Spleen (tissue), 11 donors: ENCODE results near the gene SLC8A3. TPM values are rescaled to one million over a fixed set of nuclear protein-coding genes. Genes with fewer than 3 reads are reported as not detected.

Experiments
- DNase-seq: peaks from one replicate; pipeline ENCODE4 v3.0.0-alpha.2; 2020
- H3K27ac ChIP-seq, 8 donors: fragments of 200-600 bp; sonication (generic) in 7 of 8; 1 replicate in 4 of 8; 2 replicates in 4 of 8; pipeline versions ENCODE4 v1.5.0 to v1.8.0; 2016 to 2021; ENCODE audit warnings: inconsistent platforms in 4 of 8, mild to moderate bottlenecking in 4 of 8, moderate library complexity in 1 of 8
- H3K27me3 ChIP-seq, 7 donors: fragments of 200-600 bp; sonication (generic) in 6 of 7; replicated peaks in 1 of 7; 1 replicate in 4 of 7; 2 replicates in 3 of 7; pipeline versions ENCODE4 v1.5.0 to v1.8.0; 2016 to 2021; ENCODE audit warnings: inconsistent platforms in 3 of 7, mild to moderate bottlenecking in 1 of 7
- H3K36me3 ChIP-seq, 6 donors: fragments of 200-600 bp; sonication (generic) in 5 of 6; 1 replicate in 4 of 6; 2 replicates in 2 of 6; pipeline versions ENCODE4 v1.5.0 to v1.8.0; 2016 to 2021; ENCODE audit warnings: inconsistent platforms in 2 of 6
- H3K4me1 ChIP-seq, 6 donors: fragments of 200-600 bp; sonication (generic) in 5 of 6; 1 replicate in 3 of 6; 2 replicates in 3 of 6; pipeline versions ENCODE4 v1.5.0 to v1.8.0; 2016 to 2021; ENCODE audit warnings: inconsistent platforms in 3 of 6
- H3K4me3 ChIP-seq, 8 donors: fragments of 200-600 bp; sonication (generic) in 7 of 8; 1 replicate in 4 of 8; 2 replicates in 4 of 8; pipeline versions ENCODE4 v1.5.0 to v1.8.0; 2016 to 2021; ENCODE audit warnings: inconsistent platforms in 4 of 8, mild to moderate bottlenecking in 4 of 8, moderate library complexity in 2 of 8
- H3K9me3 ChIP-seq, 8 donors: fragments of 200-600 bp; sonication (generic) in 7 of 8; 1 replicate in 4 of 8; 2 replicates in 4 of 8; pipeline versions ENCODE4 v1.5.0 to v1.8.0; 2016 to 2021; ENCODE audit warnings: inconsistent platforms in 4 of 8
- POLR2A ChIP-seq, 3 donors: fragments of 450-650 bp; IDR thresholded peaks; one replicate each; pipeline ENCODE4 v1.5.1; 2017; ENCODE audit warnings: antibody characterized with exemption in 3 of 3, mild to moderate bottlenecking in 1 of 3
- POLR2AphosphoS5 ChIP-seq, 3 donors: sonication (generic); formaldehyde crosslinking; IDR thresholded peaks; one replicate each; pipeline ENCODE4 v1.5.1; 2017; ENCODE audit warnings: antibody characterized with exemption in 3 of 3
- WGBS, 5 donors: extraction: QIAGEN DNeasy Blood & Tissue Kit in 3 of 5; methylation state at CpG; one replicate each; pipeline versions ENCODE4 v1.1.5 to v1.1.7; 2013 to 2018; 5-methylcytosine and 5-hydroxymethylcytosine counted together
- intact Hi-C: fragments of 100-400 bp; cut with DNase I; formaldehyde crosslinking; loops from one replicate; pipeline ENCODE4 v1.15.0; 2023; ENCODE audit warnings: low total_unique reads
- polyA plus RNA-seq, 3 donors: library from polyadenylated mRNA; stranded (reverse); fragments of 200-250 nt; gene quantifications; one replicate each; pipeline ENCODE4 v1.2.1, GENCODE V29; 2013
- total RNA-seq, 7 donors: library from RNA; depleted of rRNA in 3 of 7; stranded (reverse); fragments of >200 nt in 3 of 7; fragmentation: NEBNext Ultra II Directional in 4 of 7; extraction: Animal tissue kit (Norgen Biotek cat#: 25700) in 4 of 7; gene quantifications; one replicate each; pipeline versions ENCODE4 v1.1.0 to v1.2.1, GENCODE V29; 2016 to 2021
- TF ChIP-seq, protein P1 (sequence below), 11 experiments: fragments of 200-600 bp in 7 of 11; fragments of 450-650 bp in 4 of 11; sonication (generic) in 4 of 11; IDR thresholded peaks in 8 of 11; conservative IDR thresholded peaks in 3 of 11; 1 replicate in 7 of 11; 2 replicates in 4 of 11; pipeline versions ENCODE4 v1.4.0 to v1.8.0; 2016 to 2021; ENCODE audit warnings: antibody characterized with exemption in 11 of 11, inconsistent platforms in 4 of 11, mild to moderate bottlenecking in 1 of 11
- donor health status: healthy with polysubstance abuse.
- donor health status: DM: no; HTN: no; CAD: no; lungs with moderate emphysema.
- donor health status: DM: no; HTN: no; CAD: no.
- donor health status: Bipolar disorder and iron deficiency.
- donor health status: healthy.
- donor health status: DM: no; HTN: no; CAD: no.
- donor health status: DM: yes; HTN: yes; CAD: no.

SLC8A3 gene
- total and polyA plus RNA-seq, 10 donors, result 0.19 to 0.52 (median 0.33) TPM; not detected in 3

DNA sequence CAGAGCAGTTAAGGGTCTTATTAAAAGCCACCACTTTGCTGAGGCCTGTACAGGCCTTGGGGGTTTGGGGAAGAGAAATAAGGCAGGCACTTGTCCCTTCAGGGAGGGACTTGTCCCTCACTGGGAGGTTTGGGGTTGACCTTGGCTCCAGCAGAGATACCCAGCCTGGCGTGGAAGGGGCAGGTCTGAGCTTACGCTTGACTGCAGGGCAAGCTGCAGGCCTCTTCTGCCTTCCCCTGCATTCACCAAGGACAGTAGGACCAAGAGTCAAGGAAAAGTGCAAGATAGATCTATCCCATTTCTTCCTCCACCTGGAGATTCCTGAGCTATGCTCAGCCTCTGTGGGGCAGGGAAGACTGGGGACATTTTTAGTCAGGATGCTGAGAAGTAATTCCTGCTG, 155.2 kb downstream of the SLC8A3 start:
- intact Hi-C loops, result no loop called here
- no peak for TF ChIP-seq POLR2A (IDR thresholded peaks at IDR 0.05)
- TF ChIP-seq POLR2AphosphoS5 (IDR thresholded peaks at IDR 0.05), result no peak
- TF ChIP-seq, protein P1, sequence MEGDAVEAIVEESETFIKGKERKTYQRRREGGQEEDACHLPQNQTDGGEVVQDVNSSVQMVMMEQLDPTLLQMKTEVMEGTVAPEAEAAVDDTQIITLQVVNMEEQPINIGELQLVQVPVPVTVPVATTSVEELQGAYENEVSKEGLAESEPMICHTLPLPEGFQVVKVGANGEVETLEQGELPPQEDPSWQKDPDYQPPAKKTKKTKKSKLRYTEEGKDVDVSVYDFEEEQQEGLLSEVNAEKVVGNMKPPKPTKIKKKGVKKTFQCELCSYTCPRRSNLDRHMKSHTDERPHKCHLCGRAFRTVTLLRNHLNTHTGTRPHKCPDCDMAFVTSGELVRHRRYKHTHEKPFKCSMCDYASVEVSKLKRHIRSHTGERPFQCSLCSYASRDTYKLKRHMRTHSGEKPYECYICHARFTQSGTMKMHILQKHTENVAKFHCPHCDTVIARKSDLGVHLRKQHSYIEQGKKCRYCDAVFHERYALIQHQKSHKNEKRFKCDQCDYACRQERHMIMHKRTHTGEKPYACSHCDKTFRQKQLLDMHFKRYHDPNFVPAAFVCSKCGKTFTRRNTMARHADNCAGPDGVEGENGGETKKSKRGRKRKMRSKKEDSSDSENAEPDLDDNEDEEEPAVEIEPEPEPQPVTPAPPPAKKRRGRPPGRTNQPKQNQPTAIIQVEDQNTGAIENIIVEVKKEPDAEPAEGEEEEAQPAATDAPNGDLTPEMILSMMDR (IDR thresholded peaks at IDR 0.05 in 8 of 11, conservative IDR thresholded peaks at IDR 0.05 in 3 of 11), result no peak
- peak; percentile 51 for DNase-seq
- H3K27ac ChIP-seq, result no peak overlapping the region
- H3K27me3 ChIP-seq, result peaks cover 0 to 3% (median 0%) of the 10 kb centered on the region in 7 donors
- WGBS, 5 donors, result 68 to 89% (median 75%) methylated on average over 2 of the region's 2 CpGs
- no peaks in the 10 kb centered on the region for H3K9me3 ChIP-seq
- H3K4me1 ChIP-seq, result peaks cover 0 to 6% (median 0%) of the 10 kb centered on the region in 6 donors
- no peaks in the 10 kb centered on the region for H3K36me3 ChIP-seq
- no peak overlapping the region for H3K4me3 ChIP-seq

DNA sequence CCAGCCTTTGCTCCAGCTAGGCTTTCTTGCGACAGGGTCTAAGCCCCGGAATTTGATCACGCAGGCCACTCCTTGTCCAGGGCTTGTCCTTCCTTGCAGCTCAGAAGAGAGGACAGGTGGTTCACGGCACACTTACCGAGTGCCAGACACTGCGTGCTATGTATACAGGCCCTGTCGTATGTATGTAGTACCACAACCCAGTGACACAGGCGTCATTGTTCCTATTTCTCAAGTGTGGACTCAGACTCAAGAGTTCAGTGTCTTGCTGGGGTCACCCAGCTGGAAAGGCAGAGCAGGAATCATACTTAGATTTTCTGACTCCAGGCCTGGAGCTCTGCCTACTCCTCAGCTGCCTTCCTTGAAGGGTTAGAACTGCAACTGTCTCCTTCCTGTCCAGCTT, 155.6 kb downstream of the SLC8A3 start:
- no peak for DNase-seq
- 72 to 92% (median 89%) methylated on average over 8 of the region's 8 CpGs for WGBS, 5 donors
- Histone ChIP-seq H3K9me3 (no peaks in the 10 kb centered on the region), H3K36me3 (no peaks in the 10 kb centered on the region), H3K27me3 (peaks cover 0 to 5% (median 0%) of the 10 kb centered on the region in 7 donors), H3K4me1 (peaks cover 0 to 6% (median 0%) of the 10 kb centered on the region in 6 donors), H3K27ac (no peak overlapping the region), H3K4me3 (no peak overlapping the region)
- intact Hi-C loops, result no loop called here
- no peak for TF ChIP-seq POLR2AphosphoS5 (IDR thresholded peaks at IDR 0.05)
- TF ChIP-seq POLR2A (IDR thresholded peaks at IDR 0.05), result no peak

DNA sequence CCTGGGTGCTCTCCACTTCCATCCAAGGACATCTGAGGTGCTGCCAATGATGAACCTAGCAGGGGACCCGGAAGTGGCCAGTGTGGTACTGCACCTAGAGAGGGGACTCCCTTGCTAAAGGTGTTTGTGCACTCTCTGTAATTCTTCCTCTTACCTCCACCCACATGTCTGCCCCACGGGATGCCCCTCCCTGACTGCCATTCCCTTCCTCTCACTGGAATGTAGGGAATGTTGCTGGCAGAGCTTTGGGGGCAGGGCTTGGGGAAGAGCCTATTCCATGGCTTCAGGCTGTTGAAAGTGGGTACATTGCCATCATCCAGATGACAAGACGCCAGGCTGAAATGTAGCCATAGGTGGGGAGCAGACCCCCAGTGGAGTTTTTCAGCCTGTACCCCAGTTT, 156.3 kb downstream of the SLC8A3 start:
- Histone ChIP-seq H3K9me3 (no peaks in the 10 kb centered on the region), H3K36me3 (no peaks in the 10 kb centered on the region), H3K4me1 (peaks cover 0 to 6% (median 0%) of the 10 kb centered on the region in 6 donors), H3K27me3 (peaks cover 0 to 6% (median 0%) of the 10 kb centered on the region in 7 donors), H3K4me3 (no peak overlapping the region), H3K27ac (no peak overlapping the region)
- TF ChIP-seq POLR2A (IDR thresholded peaks at IDR 0.05), result no peak
- TF ChIP-seq, protein P1 (IDR thresholded peaks at IDR 0.05 in 8 of 11, conservative IDR thresholded peaks at IDR 0.05 in 3 of 11), result no peak
- WGBS, 5 donors, result 53 to 65% (median 63%) methylated on average over 3 of the region's 3 CpGs
- intact Hi-C loops, result no loop called here
- DNase-seq, result no peak

DNA sequence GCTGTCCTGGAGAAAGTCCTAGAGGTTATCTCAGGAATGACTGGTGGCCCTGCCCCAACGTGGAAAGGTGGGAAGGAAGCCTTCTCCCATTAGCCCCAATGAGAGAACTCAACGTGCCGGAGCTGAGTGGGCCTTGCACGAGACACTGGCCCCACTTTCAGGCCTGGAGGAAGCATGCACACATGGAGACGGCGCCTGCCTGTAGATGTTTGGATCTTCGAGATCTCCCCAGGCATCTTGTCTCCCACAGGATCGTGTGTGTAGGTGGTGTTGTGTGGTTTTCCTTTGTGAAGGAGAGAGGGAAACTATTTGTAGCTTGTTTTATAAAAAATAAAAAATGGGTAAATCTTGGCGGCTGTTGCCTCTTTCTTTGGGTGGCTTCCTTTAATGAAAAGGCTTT, 156.7 kb downstream of the SLC8A3 start:
- intact Hi-C loops, result no loop called here
- peak; percentile 41 for DNase-seq
- TF ChIP-seq POLR2AphosphoS5 (IDR thresholded peaks at IDR 0.05) (no peak), POLR2A (IDR thresholded peaks at IDR 0.05) (no peak)
- TF ChIP-seq, protein P1 (IDR thresholded peaks at IDR 0.05 in 8 of 11, conservative IDR thresholded peaks at IDR 0.05 in 3 of 11), result no peak
- Histone ChIP-seq H3K9me3 (no peaks in the 10 kb centered on the region), H3K4me3 (no peak overlapping the region), H3K27me3 (peaks cover 0 to 6% (median 0%) of the 10 kb centered on the region in 7 donors), H3K4me1 (peaks cover 0 to 6% (median 0%) of the 10 kb centered on the region in 6 donors), H3K36me3 (no peaks in the 10 kb centered on the region), H3K27ac (no peak overlapping the region)
- 78 to 90% (median 80%) methylated on average over 9 of the region's 9 CpGs for WGBS, 5 donors
